GM19351 (cell line): Measurements from ENCODE around the gene PDK3.

Experiments
- ATAC-seq: cut with Tn5 transposase; IDR thresholded peaks from one replicate; pipeline ENCODE4 v1.9.1; 2021; ENCODE audit warnings: mild to moderate bottlenecking, moderate library complexity; ENCODE audit not compliant: unreplicated experiment

Gene PDK3

DNA sequence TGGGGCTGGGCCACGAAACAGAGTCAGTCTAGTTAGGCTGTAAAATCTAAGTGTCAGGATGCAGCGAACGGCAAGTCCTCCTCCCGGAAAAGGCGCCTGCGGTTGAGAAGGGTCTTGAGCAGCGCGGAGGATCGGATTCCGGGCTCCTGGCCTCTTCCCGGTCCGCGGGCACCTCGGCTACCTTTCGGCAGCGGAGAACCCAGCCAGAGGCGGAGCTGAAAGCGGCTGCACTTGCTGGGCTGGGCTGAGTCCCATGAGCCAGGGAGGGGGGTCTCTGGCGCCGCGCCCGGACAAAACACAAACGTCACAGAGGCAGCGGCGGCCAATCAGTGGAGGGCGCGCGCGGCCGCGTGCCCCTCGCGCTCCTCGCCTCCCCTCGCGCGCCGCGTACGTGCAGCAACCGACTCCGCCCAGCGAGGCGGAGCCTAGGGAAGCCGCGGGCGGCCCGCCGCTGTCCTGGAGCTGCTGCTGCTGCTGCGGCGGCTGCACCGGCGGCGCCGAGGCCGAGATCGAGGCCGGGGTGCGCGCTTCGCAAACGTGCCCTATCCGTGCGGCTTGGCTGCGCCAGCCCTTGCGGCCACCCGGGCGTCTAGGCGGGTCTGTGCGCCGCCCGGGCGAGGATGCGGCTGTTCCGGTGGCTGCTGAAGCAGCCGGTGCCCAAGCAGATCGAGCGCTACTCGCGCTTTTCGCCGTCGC lies at the start of gene PDK3:
TSS of gene PDK3 (plus strand) at position 451 of the 696 bp plus-strand sequence. CDS start at position 621, 170 bp downstream.
- peak; percentile 89 for ATAC-seq

DNA sequence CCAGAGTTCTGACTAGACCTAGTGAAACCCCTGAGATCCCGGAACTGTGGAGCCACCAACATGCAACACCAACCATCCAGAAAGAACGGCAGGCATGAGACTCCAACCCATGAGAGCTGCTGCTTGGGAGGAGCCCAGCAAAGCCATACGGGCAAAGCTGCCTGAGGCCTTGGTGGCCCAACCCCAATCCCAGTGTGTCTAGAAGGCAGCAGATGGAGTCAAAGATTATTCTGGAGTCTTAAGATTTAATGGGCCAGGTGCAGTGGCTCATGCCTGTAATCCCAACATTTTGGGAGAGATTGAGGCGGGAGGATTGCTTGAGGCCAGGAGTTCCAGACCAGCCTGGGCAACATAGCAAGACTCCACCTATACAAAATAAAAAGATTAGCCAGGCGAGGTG lies 49.2 kb upstream of the PDK3 start:
- ATAC-seq, result no peak

DNA sequence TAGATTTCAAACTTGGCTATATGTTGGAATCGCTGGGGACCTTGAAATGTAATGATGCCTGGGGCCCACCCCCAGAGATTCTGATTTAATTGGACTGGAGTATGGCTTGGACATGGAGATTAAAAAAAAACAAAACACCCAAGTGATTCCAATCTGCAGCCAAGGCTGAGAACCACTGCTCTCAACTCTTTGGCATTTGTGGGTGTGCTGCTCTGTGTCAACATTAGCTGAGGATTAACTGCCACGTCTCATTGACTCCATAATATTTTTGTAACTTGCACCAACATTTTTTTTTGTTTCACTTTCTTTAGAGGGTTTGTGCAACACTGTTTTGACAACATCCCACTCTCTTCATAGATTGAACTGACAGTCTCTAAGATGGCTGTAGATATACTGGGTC lies 41.1 kb upstream of the PDK3 start:
- ATAC-seq, result no peak

DNA sequence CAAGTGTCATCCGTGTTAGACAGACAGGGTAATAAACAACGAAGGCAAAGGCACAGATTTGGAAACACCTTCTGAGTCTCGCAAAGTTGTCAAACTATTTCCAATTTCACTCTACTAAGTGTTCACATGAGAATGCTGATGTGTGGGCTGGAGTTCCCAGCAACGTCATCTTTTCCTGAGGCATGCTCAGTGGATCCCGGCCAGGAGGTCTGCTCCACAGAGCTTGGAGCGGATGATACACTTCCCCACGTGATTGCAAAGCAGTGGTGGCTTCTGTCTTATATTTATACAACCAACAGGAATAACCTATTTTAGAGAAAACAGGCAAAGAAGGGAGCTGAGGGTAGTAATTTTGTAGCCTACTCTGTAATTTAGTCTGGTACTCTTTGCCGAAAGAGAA lies 40.1 kb upstream of the PDK3 start:
- ATAC-seq, result no peak

DNA sequence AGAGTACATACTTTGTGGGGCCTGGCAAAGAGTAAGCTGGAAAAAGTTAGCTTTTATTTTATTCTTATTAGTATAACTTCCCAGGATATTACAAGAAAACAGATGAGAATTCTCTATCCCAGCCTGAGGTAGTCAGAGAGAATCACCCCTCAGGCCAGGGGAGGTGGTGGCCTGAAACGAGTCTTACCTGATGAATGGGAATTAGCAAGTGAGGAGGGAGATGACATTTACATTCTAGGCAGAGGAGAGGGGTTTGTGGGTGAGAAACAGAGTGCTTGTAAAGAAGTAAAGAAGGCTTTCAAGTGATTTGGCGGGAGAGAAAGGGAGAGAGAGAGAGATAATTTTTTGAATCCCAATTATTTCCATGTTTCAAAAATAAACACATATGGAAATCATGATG lies 39.3 kb upstream of the PDK3 start:
- no peak for ATAC-seq

DNA sequence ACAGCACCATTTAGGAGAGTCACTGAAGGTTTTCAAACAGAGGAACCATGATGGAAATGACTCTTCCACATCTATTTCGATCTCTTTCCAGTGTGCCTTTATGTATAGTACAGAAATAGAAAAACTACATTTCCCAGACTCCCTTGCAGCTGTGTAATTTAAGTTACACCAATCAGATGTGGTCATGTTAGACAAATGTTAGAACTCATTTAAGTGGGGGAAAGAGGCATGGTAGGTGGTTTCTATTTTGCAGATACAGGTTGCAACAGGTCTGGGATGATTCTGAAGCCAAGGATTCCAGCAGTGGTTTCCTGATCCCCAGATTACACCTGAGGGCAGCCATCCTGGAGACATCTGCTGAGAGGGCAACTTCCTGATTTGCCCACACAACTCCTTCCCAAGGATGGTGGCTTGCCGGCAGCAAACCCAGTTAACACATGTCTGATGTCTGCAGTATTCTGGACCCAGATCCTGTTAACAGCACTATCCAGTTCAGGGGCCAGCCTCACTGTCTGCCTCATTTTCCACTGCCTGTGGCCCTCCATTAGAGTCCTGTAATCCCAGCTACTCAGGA lies 38.7 kb upstream of the PDK3 start:
- peak; percentile 69 for ATAC-seq

DNA sequence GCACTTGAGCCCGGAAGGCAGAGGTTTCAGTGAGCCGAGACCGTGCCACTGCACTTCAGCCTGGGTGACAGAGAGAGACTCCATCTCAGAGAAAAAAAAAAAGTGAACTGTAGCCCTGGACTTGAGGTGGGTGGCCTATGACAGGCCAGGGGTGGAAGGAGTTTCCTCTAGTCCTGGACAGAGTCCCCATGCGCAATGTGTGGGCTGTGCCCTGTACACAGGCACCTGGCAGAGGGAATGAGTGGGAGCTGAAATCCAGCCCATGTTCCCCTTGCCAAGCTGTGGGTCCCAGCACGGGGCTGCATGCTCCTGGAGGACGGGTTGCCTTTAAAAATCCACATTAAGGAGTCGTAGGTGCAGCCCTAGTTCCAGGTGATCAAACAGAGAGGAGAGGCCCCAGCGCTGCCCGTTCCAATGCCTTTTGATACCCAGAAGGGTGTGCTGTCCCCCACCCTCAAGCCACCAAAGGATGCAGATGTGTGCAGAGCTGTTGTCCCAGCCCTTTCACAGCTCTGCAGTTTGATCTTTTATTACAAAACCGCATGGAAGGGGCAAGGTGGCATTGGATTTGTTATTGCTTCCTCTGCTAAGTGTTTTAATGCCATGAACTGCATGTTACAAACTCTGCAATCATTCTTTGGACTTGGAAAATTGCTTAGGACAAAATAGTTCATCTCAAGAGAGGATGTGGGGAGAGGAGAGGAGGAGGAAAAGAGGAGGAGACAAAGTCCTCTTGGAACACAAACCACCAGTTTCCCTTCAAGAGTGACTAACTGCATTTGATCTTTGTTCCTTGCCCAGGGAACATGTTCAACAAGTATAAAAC lies 38.0 kb upstream of the PDK3 start:
- ATAC-seq, result no peak

DNA sequence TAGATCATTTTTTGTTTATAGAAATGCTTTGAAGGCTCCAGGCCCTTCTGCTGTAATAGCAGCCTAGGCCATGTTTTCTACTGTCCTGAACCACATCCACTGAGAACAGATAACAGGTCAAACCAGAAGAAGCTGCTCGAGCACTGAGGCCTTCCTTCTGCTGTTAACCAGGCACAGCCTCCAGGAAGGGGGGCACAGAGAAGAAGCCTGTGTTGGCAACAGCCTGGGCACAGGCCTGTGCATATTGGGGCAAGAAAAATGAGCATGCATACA lies 37.4 kb upstream of the PDK3 start:
- ATAC-seq, result no peak

DNA sequence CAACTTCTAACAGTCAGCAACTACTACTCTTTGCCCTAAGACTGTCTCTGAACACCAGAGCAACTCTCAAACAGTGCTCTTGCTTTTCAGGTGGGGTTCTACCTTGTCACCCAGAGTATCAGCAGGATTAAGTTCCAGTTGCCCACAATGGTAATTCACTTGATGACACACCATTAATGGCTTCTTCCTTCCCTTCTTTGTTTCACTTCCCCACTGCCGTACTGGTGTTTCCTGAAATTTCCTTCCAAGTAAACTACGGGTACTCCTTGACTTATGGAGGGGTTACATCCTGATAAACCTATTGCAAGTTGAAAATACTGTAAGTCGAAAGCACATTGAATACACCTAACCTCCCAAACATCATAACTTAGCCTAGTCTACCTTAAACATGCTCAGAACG lies 36.6 kb upstream of the PDK3 start:
- no peak for ATAC-seq

DNA sequence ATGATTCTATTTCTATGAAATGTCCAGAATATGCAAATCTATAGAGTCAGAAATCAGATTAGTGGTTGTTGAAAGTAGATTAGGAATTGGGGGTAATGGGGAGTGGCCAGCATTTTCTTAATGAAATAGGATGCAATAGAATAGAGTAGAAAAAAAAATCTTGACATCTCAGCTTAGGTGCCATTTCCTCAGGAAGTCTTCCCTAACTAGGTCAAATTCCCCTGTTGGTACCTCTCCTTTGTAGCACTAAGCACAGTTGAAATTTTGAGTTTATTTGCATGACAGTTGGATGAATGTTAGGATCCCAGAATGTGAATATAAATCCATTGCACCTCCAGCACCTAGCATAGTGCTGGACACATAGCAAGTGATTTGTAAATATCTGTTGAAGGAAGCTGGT lies 30.0 kb upstream of the PDK3 start:
- no peak for ATAC-seq

DNA sequence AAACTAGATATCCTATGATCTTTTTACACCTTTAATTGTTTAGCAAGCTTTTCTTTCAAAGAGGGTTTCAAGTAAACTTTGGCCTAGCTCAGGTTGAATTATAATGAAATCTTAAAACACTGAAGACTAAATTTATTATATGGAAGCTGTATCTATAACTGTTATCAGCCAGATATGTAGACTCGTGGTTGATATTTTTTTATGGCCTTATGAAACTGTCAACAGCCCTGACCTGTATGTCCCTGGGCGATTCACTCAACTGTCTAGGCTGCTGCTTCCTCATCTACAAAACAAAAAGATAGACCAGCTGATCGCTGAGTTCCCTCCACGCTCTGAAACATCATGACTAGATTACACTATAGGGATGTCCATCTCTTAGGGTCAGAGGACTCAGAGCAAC lies 21.2 kb upstream of the PDK3 start:
- no peak for ATAC-seq

DNA sequence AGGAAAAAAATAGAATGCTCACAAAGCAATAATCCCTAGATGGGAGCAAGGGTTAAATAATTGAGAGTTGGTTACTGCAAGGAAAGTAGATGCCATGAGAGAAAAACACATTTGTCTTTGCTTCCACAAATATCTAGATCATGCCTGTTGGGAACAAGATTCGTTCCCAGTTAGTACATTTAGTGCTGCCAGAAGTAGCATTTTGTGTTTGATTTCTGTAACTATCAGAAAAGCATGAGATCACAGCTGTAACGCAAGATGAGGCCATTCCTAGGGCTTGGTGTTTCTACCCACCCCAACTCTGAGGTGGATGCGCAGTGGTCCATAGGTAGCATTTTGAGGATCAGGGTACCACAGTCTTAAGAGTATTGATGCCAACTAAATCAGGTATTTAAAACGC lies 20.4 kb upstream of the PDK3 start:
- ATAC-seq, result no peak

DNA sequence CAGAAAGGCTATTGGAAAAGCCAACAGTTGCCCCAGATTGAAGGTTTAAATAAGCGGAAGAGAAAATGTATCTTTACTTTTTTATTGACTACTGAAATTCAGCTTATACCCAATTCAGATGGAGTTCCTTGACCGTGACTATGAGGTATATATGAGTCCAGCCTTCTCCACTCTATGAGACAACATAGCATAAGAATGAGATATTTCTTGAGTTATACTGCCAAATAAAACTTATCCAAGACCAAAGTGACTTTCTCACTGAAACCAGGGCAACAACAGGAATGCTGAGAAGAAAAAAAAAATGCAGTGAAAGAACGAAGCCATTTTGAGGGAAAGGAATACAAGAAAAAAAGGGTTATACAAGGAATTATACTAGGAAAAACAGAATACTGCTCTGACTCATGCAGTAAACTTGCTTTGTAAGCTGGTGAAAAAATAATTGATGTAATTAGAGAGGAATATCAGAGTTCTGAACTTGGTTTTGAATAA lies 16.3 kb upstream of the PDK3 start:
- ATAC-seq, result no peak

DNA sequence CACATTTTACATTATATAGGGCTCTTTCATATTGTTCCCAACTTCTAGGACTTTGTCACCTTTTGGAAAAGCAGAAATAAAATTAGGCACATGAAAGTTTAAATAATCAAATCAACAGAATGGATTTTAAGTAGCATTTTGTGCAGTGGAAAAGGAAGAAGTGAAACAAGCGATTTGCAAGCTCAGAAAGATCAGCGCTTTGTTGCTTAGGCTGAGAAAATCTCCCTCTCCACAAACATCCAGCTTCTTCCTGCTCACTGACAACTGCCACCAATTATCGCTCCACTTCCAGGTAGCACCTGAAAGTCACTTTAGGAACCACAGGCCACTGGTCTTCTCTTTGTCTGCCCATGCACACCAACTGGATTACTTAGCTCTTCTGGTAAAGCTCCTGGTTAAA lies 2.0 kb upstream of the PDK3 start:
- no peak for ATAC-seq

DNA sequence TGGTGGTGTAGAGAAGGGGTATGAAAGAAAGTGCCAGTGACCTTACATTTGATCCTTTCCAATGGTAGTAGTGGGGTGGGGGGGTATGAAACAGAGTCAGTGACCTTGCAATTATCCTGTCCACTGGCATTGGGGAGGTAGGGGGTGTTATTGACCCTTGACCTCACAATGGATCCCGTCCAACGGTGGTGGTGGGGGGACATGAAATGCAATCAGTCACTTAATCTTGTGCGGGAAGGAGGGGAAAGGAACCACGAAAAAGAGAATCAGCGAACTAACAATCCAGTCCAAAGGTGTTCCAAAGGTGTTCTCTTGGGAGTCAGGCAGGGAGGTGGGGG lies 619 bp upstream of the PDK3 start:
- ATAC-seq, result no peak

DNA sequence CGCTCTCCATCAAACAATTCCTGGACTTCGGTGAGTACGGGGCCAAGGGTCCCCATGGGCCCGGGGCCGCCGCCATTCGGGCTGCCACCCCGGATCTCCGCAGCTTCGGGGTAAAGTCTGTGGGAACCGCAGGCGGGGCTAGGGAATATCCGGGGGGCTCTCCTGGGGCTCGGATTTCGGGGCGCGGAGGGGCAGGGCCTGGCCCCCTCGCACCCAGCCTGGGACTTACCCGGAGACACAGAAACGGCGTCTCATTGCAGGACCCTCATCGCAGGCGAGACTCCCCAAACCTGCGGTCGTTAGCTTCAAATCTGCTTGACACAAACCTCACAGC lies 413 bp downstream of the PDK3 start:
- peak; percentile 12 for ATAC-seq

DNA sequence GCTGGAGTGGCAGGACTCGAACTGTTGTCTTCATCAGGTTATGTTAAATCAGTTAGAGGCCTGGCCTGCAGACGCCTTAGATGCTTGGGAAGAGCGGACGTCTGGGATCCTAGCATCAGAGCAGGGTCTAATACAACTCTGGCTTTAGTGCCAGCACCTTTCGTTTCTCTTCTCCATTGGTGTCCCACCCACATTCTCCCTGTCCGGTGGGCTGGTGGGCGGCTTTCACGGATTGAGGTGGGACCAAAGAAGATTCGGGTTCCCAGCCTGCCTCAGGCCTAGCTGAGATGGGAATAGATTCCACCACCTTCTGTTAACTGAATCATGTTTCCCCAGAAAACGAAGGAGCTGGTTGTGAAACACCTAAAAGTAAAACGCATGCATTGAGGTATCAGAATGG lies 939 bp downstream of the PDK3 start:
- no peak for ATAC-seq

DNA sequence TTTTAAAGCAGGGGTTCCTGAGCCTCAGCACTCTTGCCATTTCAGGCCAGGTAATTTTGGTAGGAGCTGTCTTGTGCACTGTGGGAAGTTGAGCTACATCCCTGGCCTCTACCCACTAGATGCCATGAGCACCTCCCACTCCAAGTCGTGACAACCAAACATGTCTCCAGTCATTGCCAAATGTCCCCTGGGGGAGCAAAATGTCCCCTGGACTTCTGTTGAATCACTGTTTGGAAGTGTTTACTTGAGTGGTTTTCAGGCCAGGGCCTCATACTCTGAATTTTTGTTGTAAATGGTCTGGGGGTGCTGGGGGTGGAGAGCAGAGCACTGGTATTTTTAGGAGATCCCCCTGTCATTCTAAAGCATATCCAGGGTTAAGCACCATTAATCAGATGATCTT lies 3.2 kb downstream of the PDK3 start:
- no peak for ATAC-seq

DNA sequence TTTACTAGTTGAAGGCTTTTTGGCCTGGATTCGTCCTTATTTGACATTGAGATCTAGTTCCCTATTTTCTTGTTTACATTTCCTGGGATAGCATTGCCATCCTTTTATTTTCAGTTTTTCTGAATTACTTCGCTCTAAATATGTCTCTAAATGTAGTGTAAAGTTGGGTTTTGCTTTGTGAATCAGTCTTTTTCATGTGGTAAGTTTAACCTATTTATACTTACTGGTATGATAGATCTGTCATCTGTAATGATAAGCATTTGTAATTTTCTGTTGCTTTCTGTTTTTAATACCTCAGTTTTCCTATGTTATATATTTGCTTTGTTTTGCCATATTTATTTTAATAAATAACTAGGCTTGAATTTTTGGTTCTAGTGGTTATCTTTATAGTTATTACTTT lies 6.7 kb downstream of the PDK3 start:
- ATAC-seq, result no peak

DNA sequence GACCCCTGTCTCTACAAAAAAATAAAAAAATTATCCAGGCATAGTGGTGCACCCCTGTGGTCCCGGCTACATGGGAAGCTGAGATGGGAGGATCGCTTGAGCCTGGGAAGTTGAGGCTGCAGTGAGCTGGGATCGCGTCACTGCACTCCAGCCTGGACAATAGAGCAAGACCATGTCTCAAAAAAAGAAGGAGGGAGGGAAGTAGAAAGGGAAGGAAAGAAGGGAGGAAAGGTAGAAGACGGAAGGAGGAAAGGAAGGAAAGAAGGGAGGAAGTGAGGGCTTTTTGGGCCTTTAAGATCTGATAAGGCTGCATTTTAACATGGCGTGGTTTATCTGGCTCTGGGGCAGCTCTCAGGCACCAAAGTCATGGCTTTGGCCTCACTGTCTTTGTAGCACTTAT lies 10.4 kb downstream of the PDK3 start:
- ATAC-seq, result no peak

DNA sequence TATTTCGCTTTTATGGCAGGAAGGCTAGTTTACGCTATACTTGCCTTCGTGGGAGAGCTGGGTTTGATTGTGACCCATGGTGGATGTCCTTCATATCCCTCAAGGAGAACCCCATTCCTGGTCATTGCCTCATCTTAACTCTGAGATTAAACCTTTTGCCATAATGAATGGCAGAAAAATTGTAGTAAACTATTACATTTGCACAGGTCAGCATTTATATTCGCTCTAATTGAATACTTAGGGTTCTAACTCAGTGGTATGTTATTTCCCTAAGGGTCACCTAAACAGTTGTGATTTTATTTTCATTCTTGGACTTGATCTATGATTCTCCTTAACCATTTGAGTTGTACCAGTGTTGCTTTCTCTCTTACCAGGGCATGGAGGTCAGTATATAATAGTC lies 13.4 kb downstream of the PDK3 start:
- no peak for ATAC-seq

DNA sequence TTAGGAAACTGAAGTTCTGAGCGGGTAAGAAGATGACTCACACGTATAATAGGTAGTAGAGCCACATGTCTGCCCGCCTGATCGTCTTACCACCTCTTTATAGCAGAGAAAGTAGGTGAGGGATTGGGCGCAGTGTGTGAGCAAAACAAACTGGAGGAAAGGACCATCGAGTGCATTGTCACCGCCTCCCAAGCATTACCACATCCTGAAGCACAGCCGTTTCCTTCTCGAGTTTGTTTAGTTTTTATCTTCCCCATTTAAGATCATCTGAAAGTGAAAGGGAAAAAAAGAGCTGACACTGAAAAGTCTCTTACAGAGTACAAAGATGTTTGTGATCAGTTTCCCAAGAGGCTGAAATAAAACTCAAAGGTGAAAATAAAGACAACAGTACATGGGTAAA lies 14.8 kb downstream of the PDK3 start:
- ATAC-seq, result peak; percentile 92
